Measurements from ENCODE around the gene ASF1A.

The ASF1A gene

GRCh38 chr6:118881440-118882313, 12.3 kb upstream of the ASF1A start:
- H3K36me3 ChIP-seq (ENCODE audit: insufficient read depth, low read length) = no peaks in the 10 kb centered on the region
- WGBS = 90% methylated on average over 7 of the region's 9 CpGs
- H3K4me3 ChIP-seq (ENCODE audit: low read length) = no peak overlapping the region
- H3K27ac ChIP-seq (ENCODE audit: low read depth, low read length) = no peak overlapping the region
- no peak overlapping the region for H3K9ac ChIP-seq (ENCODE audit: low read depth, low read length)
- H3K27me3 ChIP-seq (ENCODE audit: insufficient read depth, low read length) = no peaks in the 10 kb centered on the region
- peaks cover 17% of the 10 kb centered on the region for H3K4me1 ChIP-seq (ENCODE audit: insufficient read depth, low read length)
- H3K9me3 ChIP-seq (ENCODE audit: insufficient read depth, low read depth, low read length) = no peaks in the 10 kb centered on the region

- WGBS = 68% methylated on average over 3 of the region's 4 CpGs
- Histone ChIP-seq H3K9ac (ENCODE audit: low read depth, low read length) (no peak overlapping the region), H3K9me3 (ENCODE audit: insufficient read depth, low read depth, low read length) (no peaks in the 10 kb centered on the region), H3K4me1 (ENCODE audit: insufficient read depth, low read length) (peaks cover 17% of the 10 kb centered on the region), H3K36me3 (ENCODE audit: insufficient read depth, low read length) (no peaks in the 10 kb centered on the region), H3K27me3 (ENCODE audit: insufficient read depth, low read length) (no peaks in the 10 kb centered on the region), H3K27ac (ENCODE audit: low read depth, low read length) (no peak overlapping the region), H3K4me3 (ENCODE audit: low read length) (no peak overlapping the region)
Measured at GRCh38 chr6:118882314-118882905, 11.5 kb upstream of the ASF1A start.

DNA sequence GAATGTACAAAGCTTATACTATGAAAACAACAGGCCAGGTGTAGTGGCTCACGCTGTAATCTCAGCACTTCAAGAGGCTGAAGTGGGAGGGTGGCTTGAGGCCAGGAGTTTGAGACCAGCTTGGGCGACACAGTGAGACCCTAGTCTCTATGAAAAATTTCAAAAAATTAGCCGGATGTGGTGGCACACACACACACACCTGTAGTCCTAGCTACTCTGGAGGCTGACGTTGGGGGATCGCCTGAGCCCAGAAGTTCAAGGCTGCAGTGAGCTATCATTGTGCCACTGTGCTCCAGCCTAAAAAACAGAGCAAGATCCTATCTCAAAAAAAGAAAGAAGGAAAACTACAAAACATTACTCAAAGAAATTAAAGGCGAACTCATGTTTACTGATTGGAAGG, 7.3 kb upstream of the ASF1A start:
- H3K36me3 ChIP-seq (ENCODE audit: insufficient read depth, low read length) = no peaks in the 10 kb centered on the region
- 94% methylated on average over 5 of the region's 6 CpGs for WGBS
- no peak overlapping the region for H3K27ac ChIP-seq (ENCODE audit: low read depth, low read length)
- H3K4me1 ChIP-seq (ENCODE audit: insufficient read depth, low read length) = peaks cover 9% of the 10 kb centered on the region; the same call in 1 of the 2 replicates
- H3K27me3 ChIP-seq (ENCODE audit: insufficient read depth, low read length) = no peaks in the 10 kb centered on the region
- no peak overlapping the region for H3K4me3 ChIP-seq (ENCODE audit: low read length)
- H3K9ac ChIP-seq (ENCODE audit: low read depth, low read length) = no peak overlapping the region
- no peaks in the 10 kb centered on the region for H3K9me3 ChIP-seq (ENCODE audit: insufficient read depth, low read depth, low read length)

GRCh38 chr6:118889163-118889562, 4.8 kb upstream of the ASF1A start:
- Histone ChIP-seq H3K4me3 (ENCODE audit: low read length) (no peak overlapping the region), H3K27ac (ENCODE audit: low read depth, low read length) (no peak overlapping the region), H3K9me3 (ENCODE audit: insufficient read depth, low read depth, low read length) (no peaks in the 10 kb centered on the region), H3K9ac (ENCODE audit: low read depth, low read length) (no peak overlapping the region), H3K4me1 (ENCODE audit: insufficient read depth, low read length) (peaks cover 8% of the 10 kb centered on the region; the same call in 1 of the 2 replicates), H3K36me3 (ENCODE audit: insufficient read depth, low read length) (no peaks in the 10 kb centered on the region), H3K27me3 (ENCODE audit: insufficient read depth, low read length) (no peaks in the 10 kb centered on the region)
- 93% methylated on average over 4 of the region's 4 CpGs for WGBS

DNA sequence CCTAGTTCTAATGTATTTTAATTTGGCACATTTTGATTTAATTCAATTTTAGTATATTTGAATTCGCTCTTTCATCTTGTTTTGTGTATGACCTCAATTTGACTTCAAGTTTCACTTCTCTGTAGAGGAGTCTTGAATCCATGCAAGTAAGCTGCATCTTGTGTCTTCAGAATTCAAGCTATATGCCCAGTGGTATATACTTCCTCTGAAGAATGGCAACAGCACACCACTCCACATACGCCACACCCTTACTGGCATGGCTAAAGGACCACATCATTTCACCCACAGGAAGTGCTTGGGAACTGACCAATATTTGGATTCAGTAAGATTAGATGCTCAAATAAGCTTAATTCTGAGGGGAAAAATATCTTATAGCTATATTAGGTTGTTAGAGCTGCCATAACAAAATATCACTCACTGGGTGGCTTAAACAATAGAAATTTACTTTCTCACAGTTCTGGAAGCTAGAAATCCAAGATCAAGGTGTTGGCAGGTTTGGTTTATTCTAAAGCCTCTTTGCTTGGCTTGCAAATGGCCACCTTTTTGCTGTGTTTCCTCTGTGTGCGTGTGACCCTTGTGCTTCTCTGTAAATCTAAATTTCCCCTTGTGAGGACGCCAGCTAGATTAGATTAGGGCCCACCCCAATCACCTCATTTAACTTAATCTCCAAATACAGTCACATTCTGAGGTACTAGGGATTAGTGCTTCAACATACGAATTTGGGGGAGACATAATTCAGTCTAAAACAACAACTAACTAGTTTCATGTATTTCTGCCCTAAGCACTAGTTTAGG, 2.8 kb upstream of the ASF1A start:
- no peak overlapping the region for H3K9ac ChIP-seq (ENCODE audit: low read depth, low read length)
- no peaks in the 10 kb centered on the region for H3K27me3 ChIP-seq (ENCODE audit: insufficient read depth, low read length)
- H3K4me3 ChIP-seq (ENCODE audit: low read length) = no peak overlapping the region
- H3K36me3 ChIP-seq (ENCODE audit: insufficient read depth, low read length) = no peaks in the 10 kb centered on the region
- no peaks in the 10 kb centered on the region for H3K9me3 ChIP-seq (ENCODE audit: insufficient read depth, low read depth, low read length)
- WGBS = 94% methylated on average over 5 of the region's 5 CpGs
- H3K4me1 ChIP-seq (ENCODE audit: insufficient read depth, low read length) = peaks cover 12% of the 10 kb centered on the region
- no peak overlapping the region for H3K27ac ChIP-seq (ENCODE audit: low read depth, low read length)

- Histone ChIP-seq H3K4me1 (ENCODE audit: insufficient read depth, low read length) (peaks cover 19% of the 10 kb centered on the region), H3K36me3 (ENCODE audit: insufficient read depth, low read length) (peaks cover 2% of the 10 kb centered on the region; the same call in 1 of the 2 replicates), H3K27ac (ENCODE audit: low read depth, low read length) (no peak overlapping the region; the same call in 1 of the 2 replicates), H3K4me3 (ENCODE audit: low read length) (peak overlapping the region; percentile 93), H3K27me3 (ENCODE audit: insufficient read depth, low read length) (no peaks in the 10 kb centered on the region), H3K9ac (ENCODE audit: low read depth, low read length) (peak overlapping the region; percentile 85; the same call in 1 of the 2 replicates), H3K9me3 (ENCODE audit: insufficient read depth, low read depth, low read length) (no peaks in the 10 kb centered on the region)
- WGBS = 75% methylated on average over 6 of the region's 6 CpGs
Measured at GRCh38 chr6:118892355-118892991, 1.5 kb upstream of the ASF1A start.

DNA sequence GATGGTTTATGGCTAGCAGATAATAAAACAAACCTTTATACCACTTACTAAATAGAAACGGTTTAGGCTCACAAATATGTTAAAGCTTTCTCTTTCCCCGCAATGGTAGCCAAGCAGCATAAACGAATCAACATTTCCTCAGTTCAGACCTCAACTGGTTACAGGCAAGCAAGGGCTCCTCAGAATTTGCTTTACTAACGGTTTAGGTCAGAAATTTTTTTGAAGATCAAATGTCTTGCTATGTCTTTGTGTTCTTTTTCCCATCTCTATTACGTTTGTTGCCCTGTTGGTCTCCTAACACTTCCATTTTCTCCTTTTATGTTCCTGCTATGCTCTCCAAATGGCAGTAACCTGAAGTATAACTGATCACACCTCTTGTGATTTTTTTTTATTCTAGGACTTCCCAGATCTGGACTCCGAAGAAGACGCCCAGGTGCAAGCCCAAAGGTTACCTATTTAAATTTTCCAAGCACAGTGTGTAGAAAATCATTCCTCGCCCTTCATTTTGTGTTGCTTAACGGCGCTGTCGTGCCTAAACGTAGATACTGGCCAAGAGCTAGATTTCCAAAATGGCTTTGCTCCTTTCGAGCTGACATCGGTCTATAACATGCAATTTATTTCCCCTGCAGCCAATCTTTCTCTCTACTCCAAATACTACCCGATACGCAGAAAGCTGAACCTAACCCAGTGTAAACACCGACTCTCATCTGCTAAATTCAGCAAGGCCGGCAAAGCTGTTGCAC, 717 bp upstream of the ASF1A start:
- no peaks in the 10 kb centered on the region for H3K9me3 ChIP-seq (ENCODE audit: insufficient read depth, low read depth, low read length)
- H3K4me1 ChIP-seq (ENCODE audit: insufficient read depth, low read length) = peaks cover 26% of the 10 kb centered on the region
- H3K27ac ChIP-seq (ENCODE audit: low read depth, low read length) = peak overlapping the region; percentile 70
- peak overlapping the region; percentile 85 for H3K9ac ChIP-seq (ENCODE audit: low read depth, low read length)
- H3K4me3 ChIP-seq (ENCODE audit: low read length) = peak overlapping the region; percentile 93
- H3K36me3 ChIP-seq (ENCODE audit: insufficient read depth, low read length) = peaks cover 9% of the 10 kb centered on the region; the same call in 1 of the 2 replicates
- 17% methylated on average over 18 of the region's 18 CpGs for WGBS
- H3K27me3 ChIP-seq (ENCODE audit: insufficient read depth, low read length) = no peaks in the 10 kb centered on the region

- WGBS = under 1% methylated on average over 102 of the region's 102 CpGs
- Histone ChIP-seq H3K9ac (ENCODE audit: low read depth, low read length) (peak overlapping the region; percentile 93), H3K4me1 (ENCODE audit: insufficient read depth, low read length) (peaks cover 28% of the 10 kb centered on the region), H3K27me3 (ENCODE audit: insufficient read depth, low read length) (no peaks in the 10 kb centered on the region), H3K27ac (ENCODE audit: low read depth, low read length) (peak overlapping the region; percentile 84), H3K4me3 (ENCODE audit: low read length) (peak overlapping the region; percentile 93), H3K36me3 (ENCODE audit: insufficient read depth, low read length) (peaks cover 21% of the 10 kb centered on the region; the same call in 1 of the 2 replicates), H3K9me3 (ENCODE audit: insufficient read depth, low read depth, low read length) (no peaks in the 10 kb centered on the region)
Measured at GRCh38 chr6:118894425-118895260, 691 bp downstream of the ASF1A start.

- H3K9me3 ChIP-seq (ENCODE audit: insufficient read depth, low read depth, low read length) = no peaks in the 10 kb centered on the region
- peak overlapping the region; percentile 93 for H3K9ac ChIP-seq (ENCODE audit: low read depth, low read length)
- 0% methylated on average over 9 of the region's 11 CpGs for WGBS
- no peaks in the 10 kb centered on the region for H3K27me3 ChIP-seq (ENCODE audit: insufficient read depth, low read length)
- H3K4me1 ChIP-seq (ENCODE audit: insufficient read depth, low read length) = peaks cover 34% of the 10 kb centered on the region
- peak overlapping the region; percentile 93 for H3K4me3 ChIP-seq (ENCODE audit: low read length)
- H3K27ac ChIP-seq (ENCODE audit: low read depth, low read length) = peak overlapping the region; percentile 84
- H3K36me3 ChIP-seq (ENCODE audit: insufficient read depth, low read length) = peaks cover 25% of the 10 kb centered on the region
Measured at GRCh38 chr6:118895261-118895560, 1.3 kb downstream of the ASF1A start.

DNA sequence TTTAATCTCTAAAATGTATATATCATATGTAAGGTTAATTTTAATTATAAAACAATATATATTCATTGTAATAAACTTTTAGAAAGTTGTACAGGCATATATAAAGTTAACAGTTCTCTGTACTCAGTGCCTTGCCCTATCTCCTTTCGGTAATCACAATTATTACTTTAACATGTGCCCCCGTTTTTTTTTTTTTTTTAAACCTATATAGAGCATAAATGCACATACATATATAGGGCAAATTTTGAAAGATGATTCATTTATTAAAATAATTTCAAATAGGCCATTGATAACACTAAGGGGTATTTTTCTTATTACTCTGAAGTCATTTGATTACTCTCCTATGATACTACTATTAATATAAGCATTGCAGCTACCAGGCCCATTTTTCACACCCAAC, 1.9 kb downstream of the ASF1A start:
- H3K9ac ChIP-seq (ENCODE audit: low read depth, low read length) = peak overlapping the region; percentile 93
- H3K9me3 ChIP-seq (ENCODE audit: insufficient read depth, low read depth, low read length) = no peaks in the 10 kb centered on the region

More for the DNA sequence above, 1.9 kb downstream of the ASF1A start:
- Histone ChIP-seq H3K27me3 (ENCODE audit: insufficient read depth, low read length) (no peaks in the 10 kb centered on the region), H3K27ac (ENCODE audit: low read depth, low read length) (peak overlapping the region; percentile 72), H3K36me3 (ENCODE audit: insufficient read depth, low read length) (peaks cover 32% of the 10 kb centered on the region), H3K4me3 (ENCODE audit: low read length) (peak overlapping the region; percentile 93), H3K4me1 (ENCODE audit: insufficient read depth, low read length) (peaks cover 38% of the 10 kb centered on the region)
- no CpG with 5 or more reads among the region's 2 CpGs for WGBS

All from HUES64 (cell line).